Inflammatory macrophage treated with lipopolysaccharide for 4 hours (primary cell): ENCODE results near the gene IGSF9B.
A peak's percentile ranks its signal among the peaks of the same experiment; 100 is the strongest.

Experiments used
- DNase-seq: peaks from one replicate; pipeline ENCODE4 v3.0.0-alpha.2; 2020

IGSF9B gene

GRCh38 chr11:133952199-133953190 lies 4.3 kb downstream of the IGSF9B start:
- DNase-seq, result no peak

GRCh38 chr11:133951327-133952198 lies 5.2 kb downstream of the IGSF9B start:
- DNase-seq, result no peak

DNA sequence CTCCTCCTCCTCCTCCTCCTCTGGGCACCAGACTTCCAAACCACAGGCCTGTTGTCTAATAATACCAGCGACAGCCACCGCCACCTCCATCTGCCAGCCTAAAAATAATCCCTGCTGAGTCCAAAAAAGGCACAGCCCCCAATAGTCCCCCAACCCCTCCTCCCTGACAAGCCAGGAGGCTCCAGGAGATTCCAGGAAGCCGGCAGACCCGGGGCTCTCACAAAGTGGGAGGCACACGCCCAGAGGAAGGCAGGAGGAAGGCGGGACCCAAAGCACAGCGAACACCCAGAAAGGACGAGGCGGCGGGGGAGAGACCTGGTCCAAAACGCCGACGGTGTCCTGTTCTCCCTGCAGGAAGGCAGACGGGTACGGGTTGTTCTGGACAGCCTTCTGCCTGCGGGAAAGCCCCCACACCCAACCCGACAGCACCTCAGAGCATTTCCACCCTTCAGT lies 5.9 kb downstream of the IGSF9B start:
- DNase-seq, result no peak

- no peak for DNase-seq
Observed at GRCh38 chr11:133950421-133950820, 6.3 kb downstream of the IGSF9B start.

GRCh38 chr11:133949129-133949528 lies 7.6 kb downstream of the IGSF9B start:
- no peak for DNase-seq

GRCh38 chr11:133948711-133949110 lies 8.1 kb downstream of the IGSF9B start:
- no peak for DNase-seq

DNA sequence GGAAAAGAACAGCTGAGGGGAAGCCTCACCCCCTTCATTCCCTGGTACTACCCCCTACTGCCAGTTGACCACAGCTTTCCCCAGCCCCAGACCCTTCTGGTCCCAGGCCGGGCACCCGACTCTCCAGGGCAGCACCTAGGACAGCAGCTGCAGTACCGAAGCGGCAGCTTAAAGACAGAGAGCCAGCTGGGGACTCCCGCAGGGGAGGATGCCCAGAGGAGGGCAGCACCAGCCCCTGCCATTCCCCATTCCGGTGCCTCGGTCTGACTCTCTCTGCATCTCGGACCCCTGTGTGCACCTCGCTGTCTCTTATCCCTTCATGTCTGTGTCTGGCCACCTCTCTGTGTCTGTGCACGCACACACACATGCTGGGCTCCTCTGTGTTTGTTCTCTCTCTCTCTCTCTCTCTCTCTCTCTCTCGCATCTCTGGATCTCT lies 9.4 kb downstream of the IGSF9B start:
- no peak for DNase-seq

- DNase-seq, result no peak
Observed at GRCh38 chr11:133946541-133947318, 10.0 kb downstream of the IGSF9B start.

DNA sequence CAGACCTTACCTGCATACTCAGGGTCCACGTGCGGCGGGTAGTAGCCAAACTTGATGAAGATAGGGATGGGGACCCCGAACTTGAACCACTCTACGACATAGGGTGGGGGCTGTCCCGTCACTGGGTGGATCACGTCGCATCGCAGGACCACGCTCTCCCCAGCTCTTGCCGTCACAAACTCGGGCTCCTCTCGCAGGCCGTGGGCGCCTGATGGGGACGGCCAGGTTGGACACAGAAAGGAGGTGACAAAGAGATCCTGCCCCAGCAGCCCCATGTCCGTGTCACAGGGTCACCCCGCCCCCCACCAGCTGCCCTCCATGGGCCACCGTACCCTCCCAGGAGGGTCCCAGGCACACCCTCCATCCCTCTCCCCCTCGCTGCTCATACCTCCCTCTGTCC lies 10.7 kb downstream of the IGSF9B start:
- DNase-seq, result no peak

DNA sequence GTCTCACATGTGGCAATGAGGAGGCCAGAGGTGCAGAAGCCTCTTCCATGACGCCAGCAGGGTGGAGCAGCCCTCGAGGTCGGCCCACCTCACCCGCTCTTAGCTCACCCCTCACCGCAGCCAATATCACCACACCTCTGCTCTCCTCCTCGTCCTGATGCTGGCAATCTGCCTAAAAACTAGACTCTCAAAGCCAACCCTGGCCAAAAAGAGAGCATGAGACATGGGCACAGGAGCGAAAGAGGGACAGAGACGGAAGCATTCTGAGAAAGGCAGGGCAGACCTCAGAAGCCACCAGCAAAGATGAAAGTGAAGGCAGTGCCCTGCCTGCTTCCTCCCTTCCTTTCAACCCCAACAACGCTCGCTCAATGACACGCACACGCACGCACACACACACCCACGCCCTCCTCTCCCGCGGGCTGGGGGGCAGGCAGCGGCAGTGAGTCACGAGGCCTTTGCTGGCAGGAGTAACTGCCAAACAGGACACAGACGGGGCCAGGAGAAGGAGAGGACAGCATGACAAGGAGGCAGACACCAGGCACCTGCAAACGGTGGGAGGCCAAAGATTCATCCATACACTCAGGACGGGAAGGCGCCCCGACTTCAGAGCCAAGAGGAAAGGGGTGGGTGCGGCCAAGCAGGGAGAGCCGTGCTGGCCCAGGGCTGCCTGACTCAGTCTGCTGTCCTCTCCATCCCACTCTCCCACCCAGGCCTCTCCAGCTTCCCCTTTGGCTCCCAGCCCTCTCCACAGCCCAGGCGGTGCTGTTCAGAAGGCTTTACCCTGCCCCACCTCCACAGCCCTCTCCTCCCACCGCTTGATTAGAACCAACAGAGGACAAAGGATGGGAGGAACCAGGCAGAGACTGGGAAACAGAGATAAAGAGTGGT lies 11.4 kb downstream of the IGSF9B start:
- DNase-seq, result peak; percentile 2

DNA sequence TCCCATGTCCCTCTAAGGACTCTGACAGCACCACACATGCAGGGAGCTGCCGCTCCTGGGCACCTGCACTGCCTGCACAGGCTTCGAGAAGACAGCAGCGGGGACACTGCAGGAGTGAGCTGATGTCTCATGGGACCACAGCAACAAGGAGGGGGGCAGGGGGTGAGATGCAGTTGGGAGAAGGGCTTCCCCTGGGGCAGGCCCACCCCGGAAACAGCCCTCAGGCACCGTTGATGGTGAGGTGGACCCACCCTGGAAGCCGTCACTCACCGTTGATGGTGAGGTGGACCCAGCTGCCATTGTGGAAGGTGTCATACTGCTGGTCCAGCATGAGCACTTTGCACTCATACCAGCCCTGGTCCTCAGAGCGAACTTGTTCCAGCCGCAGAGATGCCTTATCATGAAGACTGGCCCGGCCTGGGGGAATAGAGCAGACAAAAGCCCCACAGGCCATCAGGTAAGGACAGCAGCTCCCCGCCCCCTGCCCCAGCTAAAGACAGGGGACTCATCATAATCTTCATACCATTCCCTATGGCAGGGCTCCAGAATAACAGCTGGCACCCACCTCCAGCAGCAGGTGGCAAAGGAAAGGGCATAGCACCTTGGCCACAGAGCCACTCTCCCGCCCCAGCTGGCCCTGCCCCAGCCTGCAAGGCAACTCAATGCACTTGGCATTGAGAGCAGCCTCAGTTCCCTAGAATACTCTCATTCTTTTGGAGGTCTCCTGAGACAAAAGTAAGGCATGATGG lies 12.6 kb downstream of the IGSF9B start:
- no peak for DNase-seq

DNA sequence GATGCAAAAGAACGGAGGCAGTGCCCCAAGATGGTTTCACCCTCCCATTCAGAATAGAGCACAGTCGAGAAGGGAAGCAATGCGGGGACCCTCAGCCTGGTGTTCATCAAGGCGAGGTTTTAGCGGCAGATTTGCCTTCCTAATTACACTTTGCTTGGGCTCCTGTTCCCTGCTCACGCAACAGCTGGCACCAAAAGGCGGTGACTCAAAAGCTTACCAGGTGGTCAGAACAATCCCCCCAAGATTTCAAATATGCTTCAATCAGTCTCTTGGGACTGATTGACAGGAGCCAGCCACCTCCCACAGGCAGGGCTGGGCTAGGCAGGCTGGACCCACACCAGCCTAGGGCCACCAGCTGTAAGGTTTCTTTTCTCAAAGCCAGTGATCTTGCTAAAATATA lies 14.2 kb downstream of the IGSF9B start:
- no peak for DNase-seq

DNA sequence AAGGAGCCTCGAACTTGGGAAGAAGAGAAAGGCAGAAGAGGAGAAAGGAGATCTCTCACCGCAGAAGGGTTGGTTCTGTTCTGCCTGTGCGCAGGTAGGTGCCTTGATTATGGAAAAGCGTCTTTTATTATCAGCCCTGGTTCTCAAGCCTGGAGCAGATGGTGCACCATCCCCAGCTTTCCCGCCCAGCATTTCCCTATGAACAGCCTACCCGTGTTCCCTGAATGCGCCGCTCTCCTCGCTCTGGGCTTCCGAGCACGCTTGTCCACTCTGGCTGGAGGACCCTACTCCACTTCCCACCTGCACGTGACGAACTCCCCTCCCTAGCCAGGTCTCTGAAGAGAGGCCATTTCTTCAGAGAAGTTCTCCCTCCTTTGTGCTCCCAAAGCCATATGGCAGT lies 15.2 kb downstream of the IGSF9B start:
- DNase-seq, result no peak

DNA sequence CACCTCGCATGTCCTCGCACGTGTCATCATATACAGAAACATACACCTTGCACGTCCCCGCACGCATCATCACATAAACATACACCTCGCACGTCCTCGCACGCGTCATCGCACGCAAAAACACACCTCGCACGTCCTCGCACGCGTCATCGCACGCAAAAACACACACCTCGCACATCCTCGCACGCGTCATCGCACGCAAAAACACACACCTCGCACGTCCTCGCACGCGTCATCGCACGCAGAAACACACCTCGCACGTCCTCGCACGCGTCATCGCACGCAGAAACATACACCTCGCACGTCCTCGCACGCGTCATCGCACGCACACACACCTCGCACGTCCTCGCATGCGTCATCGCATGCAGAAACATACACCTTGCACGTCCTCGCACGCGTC lies 16.7 kb downstream of the IGSF9B start:
- no peak for DNase-seq

GRCh38 chr11:133939558-133939957 lies 17.2 kb downstream of the IGSF9B start:
- no peak for DNase-seq

DNA sequence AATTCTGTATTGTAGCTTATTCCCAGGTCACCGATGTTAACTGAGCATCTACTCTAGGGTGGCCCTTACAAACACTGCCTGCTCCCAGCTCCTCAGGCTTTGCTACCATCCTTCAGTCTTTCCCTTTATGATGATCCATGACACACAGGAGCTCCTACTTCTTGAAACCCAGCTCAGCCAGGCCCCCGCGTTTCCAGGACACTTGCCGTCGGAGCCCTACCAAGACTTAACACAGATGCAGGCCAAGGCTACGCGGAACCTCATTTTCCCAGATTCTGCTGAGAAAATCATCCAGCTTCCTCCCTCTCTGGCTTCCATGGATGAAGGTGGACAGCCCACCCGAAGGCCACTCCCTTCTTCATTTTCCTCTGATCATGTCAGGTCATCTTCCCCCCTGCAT lies 18.6 kb downstream of the IGSF9B start:
- no peak for DNase-seq

GRCh38 chr11:133937468-133937867 lies 19.3 kb downstream of the IGSF9B start:
- no peak for DNase-seq

DNA sequence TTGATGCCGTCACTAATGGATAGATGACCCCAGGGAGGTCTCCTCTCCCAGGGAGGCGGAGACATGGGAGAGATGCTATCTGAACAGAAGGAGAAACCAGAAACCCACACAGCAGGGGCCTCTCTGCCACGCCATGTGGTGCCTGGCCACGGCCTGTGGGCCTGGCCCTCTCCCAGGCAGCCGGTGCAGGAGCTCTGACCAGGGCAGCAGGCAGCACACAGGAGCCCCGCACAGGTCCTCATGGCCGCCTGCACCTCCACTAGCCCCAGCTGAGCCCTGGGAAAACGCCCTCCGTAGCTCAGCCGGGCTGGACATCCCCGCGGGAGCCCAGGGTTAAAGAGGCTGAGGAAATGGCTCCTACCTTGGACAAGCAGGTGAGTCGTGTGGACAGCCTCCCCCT lies 19.8 kb downstream of the IGSF9B start:
- no peak for DNase-seq

DNA sequence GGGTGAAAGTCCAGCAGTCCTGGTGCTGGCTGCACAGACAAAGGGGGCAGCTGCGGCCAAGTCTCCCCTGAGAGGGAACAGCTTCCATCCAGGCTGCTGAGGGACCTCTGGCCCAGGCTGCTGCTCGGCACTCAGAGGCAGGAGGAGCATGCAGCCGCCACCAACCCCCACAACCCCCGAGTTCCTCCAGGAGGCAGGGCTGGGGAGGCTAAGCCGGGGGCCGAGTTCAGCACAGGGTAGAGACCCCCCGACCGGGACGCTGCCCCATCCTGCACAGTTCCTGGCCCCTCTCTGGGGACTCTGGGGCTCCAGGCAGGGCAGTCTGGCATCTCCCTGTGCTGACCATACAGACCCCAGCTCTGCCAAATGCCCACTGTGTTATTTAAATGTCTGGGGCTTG lies 20.2 kb downstream of the IGSF9B start:
- no peak for DNase-seq

DNA sequence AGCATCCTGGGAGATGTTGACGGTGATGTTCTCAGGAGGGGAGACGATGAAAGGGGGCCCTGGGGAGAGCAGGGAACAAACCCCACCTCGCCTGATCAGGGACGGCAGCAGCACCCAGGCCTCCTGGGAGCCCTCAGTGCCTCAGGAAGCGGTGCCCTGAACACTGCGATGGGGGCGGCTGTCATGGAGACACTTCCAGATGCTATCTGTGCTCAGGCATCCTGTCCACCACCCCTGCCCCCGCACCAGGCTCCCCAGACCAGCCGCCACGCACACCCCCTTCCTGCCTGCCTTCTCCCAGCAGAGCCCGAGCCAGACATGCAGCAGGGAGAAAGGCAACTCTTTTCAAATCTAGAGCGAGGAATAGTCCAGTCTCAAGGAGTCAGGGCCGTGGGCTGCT lies 20.6 kb downstream of the IGSF9B start:
- DNase-seq, result no peak

DNA sequence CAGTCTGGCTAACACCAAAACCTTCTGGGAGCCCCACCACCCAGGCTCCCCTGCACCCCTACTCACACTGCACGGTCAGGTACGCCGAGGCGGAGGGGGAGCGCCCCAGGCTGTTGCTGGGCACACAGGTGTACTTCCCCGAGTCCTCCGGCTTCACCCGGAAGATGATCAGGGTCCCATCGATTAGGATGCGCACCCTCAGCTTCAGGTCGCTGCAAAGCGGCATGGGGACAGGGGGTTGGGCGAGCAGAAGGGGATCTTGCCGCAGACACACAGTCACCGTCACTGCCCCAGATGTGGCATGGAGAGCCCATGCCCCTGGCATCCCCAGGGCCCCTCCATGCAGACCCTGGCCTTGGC lies 21.2 kb downstream of the IGSF9B start:
- DNase-seq, result no peak
